PC-3 (cell line): ENCODE measurements around the gene UPK3A.

Source experiments
- CTCF ChIP-seq: fragments of 300-600 bp; sonication (generic); conservative IDR thresholded peaks from 2 replicates; pipeline ENCODE4 v1.5.1; 2017; ENCODE audit warnings: antibody characterized with exemption, low read depth, mild to moderate bottlenecking, low read length
- EZH2 ChIP-seq: fragments of 300-600 bp; sonication (generic); IDR thresholded peaks from one replicate; pipeline ENCODE4 v1.6.1; 2017; ENCODE audit warnings: antibody characterized with exemption, mild to moderate bottlenecking, low read length; ENCODE audit not compliant: unreplicated experiment
- EZH2phosphoT487 ChIP-seq: fragments of 300-600 bp; sonication (generic); IDR thresholded peaks from 2 replicates; pipeline ENCODE4 v1.6.1; 2018; ENCODE audit warnings: mild to moderate bottlenecking, antibody characterized with exemption, low read length, borderline replicate concordance

- TF ChIP-seq EZH2 (no peak), CTCF (no peak), EZH2phosphoT487 (no peak)
These were observed 52.8 kb downstream of the UPK3A start for GRCh38 chr22:45337536-45337935.
